Peyer's patch (tissue), 4 donors: ENCODE measurements around the gene RHOB.

Experiments
- CTCF ChIP-seq, 6 experiments: fragments of 450-650 bp in 4 of 6; fragments of 200-600 bp in 2 of 6; sonication (generic) in 1 of 6; IDR thresholded peaks; one replicate each; pipeline ENCODE4 v1.5.1; 2017 to 2019; ENCODE audit warnings: antibody characterized with exemption in 6 of 6, mild to moderate bottlenecking in 3 of 6, moderate library complexity in 1 of 6
- POLR2A ChIP-seq, 2 donors: fragments of 450-650 bp; IDR thresholded peaks; one replicate each; pipeline ENCODE4 v1.5.1; 2017; ENCODE audit warnings: antibody characterized with exemption in 2 of 2, mild to moderate bottlenecking in 2 of 2, moderate library complexity in 2 of 2

- TF ChIP-seq POLR2A (IDR thresholded peaks at IDR 0.05) (no peak), CTCF (IDR thresholded peaks at IDR 0.05) (no peak)
These were observed 23.3 kb downstream of the RHOB start for GRCh38 chr2:20470211-20470610.
